A549 treated with CORT108297 at 1 μM for 4 hours (cell line): Measurements from ENCODE around the gene TRIM22. TPM values are rescaled to one million over a fixed set of nuclear protein-coding genes. Genes with fewer than 3 reads are reported as not detected.

Source experiments
- total RNA-seq: library from RNA; stranded (reverse); fragments of 200-300 nt; extraction: Qiagen RNA extraction; gene quantifications from 5 replicates; pipeline ENCODE4 v1.2.3, GENCODE V29; 2022

TRIM22 gene
- 0.44 to 1.0 TPM (median 0.81 TPM) in 5 replicates for total RNA-seq

GRCh38 chr11:5689551-5689983, at the start of gene TRIM22:
Gene TRIM22 (plus strand): TSS chr11:5689790. CDS start chr11:5696233, 6,443 bp downstream.

GRCh38 chr11:5684646-5685362, 4.8 kb upstream of the TRIM22 start, which contains the start of gene TRIM5:
Gene TRIM5 (minus strand): TSS chr11:5685074. CDS start chr11:5680177, 4,897 bp downstream.

GRCh38 chr11:5736396-5736795, 46.8 kb downstream of the TRIM22 start, which contains the start of gene OR56B1:
Gene OR56B1 (plus strand): TSS chr11:5736448. CDS start chr11:5736517, 69 bp downstream.

GRCh38 chr11:5753943-5754342, 64.4 kb downstream of the TRIM22 start, which contains the start of gene OR52N4:
Gene OR52N4 (plus strand): TSS chr11:5754243. CDS start chr11:5754741, 498 bp downstream.

Other genes with a start within 250 kb of the TRIM22 start
- not detected in 5 replicates for gene OR51I1, start 248.3 kb upstream of the TRIM22 start, total RNA-seq
- gene OR51I2, start 240.5 kb upstream of the TRIM22 start, total RNA-seq, result not detected in 5 replicates
- gene OR52D1, start 201.1 kb upstream of the TRIM22 start, total RNA-seq, result not detected in 5 replicates
- not detected in 5 replicates for gene UBQLN3, start 179.8 kb upstream of the TRIM22 start, total RNA-seq
- 0.04 TPM in 1 of 5 replicates, not detected in the others for gene UBQLNL, start 173.1 kb upstream of the TRIM22 start, total RNA-seq
- not detected in 5 replicates for gene OR52H1, start 141.2 kb upstream of the TRIM22 start, total RNA-seq
- gene OR52B6, start 108.9 kb upstream of the TRIM22 start, total RNA-seq, result not detected in 5 replicates
- gene TRIM6, start 93.2 kb upstream of the TRIM22 start, total RNA-seq, result 10.4 to 13.1 TPM (median 12.8 TPM) in 5 replicates
- gene TRIM34, start 64.8 kb upstream of the TRIM22 start, total RNA-seq, result 2.8 to 4.3 TPM (median 3.7 TPM) in 5 replicates
- 10.9 to 13.7 TPM (median 12.0 TPM) in 5 replicates for gene TRIM5, start 4.7 kb upstream of the TRIM22 start, total RNA-seq
- not detected in 5 replicates for gene OR56B1, start 46.7 kb downstream of the TRIM22 start, total RNA-seq
- gene OR52N4, start 64.5 kb downstream of the TRIM22 start, total RNA-seq, result not detected in 5 replicates
- gene OR52N5, start 93.6 kb downstream of the TRIM22 start, total RNA-seq, result not detected in 5 replicates
- gene OR52N1, start 101.5 kb downstream of the TRIM22 start, total RNA-seq, result not detected in 5 replicates
- gene OR52N2, start 119.1 kb downstream of the TRIM22 start, total RNA-seq, result not detected in 5 replicates
- not detected in 5 replicates for gene OR52E6, start 152.1 kb downstream of the TRIM22 start, total RNA-seq
- gene OR52E8, start 167.9 kb downstream of the TRIM22 start, total RNA-seq, result not detected in 5 replicates
- not detected in 5 replicates for gene OR52E4, start 190.8 kb downstream of the TRIM22 start, total RNA-seq
- not detected in 5 replicates for gene OR52E5, start 203.4 kb downstream of the TRIM22 start, total RNA-seq